ENCODE results near the gene CCDC178. TPM values are rescaled to one million over a fixed set of nuclear protein-coding genes. Genes with fewer than 3 reads are reported as not detected.
A peak's percentile ranks its signal among the peaks of the same experiment; 100 is the strongest.
"Not testable (repeated sequence)": the region's sequence is repeated elsewhere in the genome, so short reads cannot be mapped to it uniquely, and the experiment has no call there.

Gene CCDC178
- total RNA-seq, 1 donor from 2014 or later: not detected

- H3K36me3 Mint-ChIP-seq (ENCODE audit: unreplicated experiment): no peaks in the 10 kb centered on the region
- peaks cover 11% of the 10 kb centered on the region for H3K27me3 Mint-ChIP-seq (ENCODE audit: unreplicated experiment)
- H3K27ac Mint-ChIP-seq (ENCODE audit: unreplicated experiment): peak overlapping the region; percentile 1
- H3K9me3 Mint-ChIP-seq (ENCODE audit: unreplicated experiment): no peaks in the 10 kb centered on the region
- peak; percentile 45 for TF ChIP-seq CTCF (IDR thresholded peaks at IDR 0.05)
- no peak for DNase-seq (ENCODE audit: extremely low spot score, unreplicated experiment)
- peaks cover 10% of the 10 kb centered on the region for H3K4me1 Mint-ChIP-seq (ENCODE audit: unreplicated experiment)
- no peak overlapping the region for H3K4me3 Mint-ChIP-seq (ENCODE audit: unreplicated experiment)
Observed at GRCh38 chr18:32956591-32957315, 483.8 kb downstream of the CCDC178 start.

GRCh38 chr18:32952318-32952717, 488.2 kb downstream of the CCDC178 start:
- peaks cover 14% of the 10 kb centered on the region for H3K27me3 Mint-ChIP-seq (ENCODE audit: unreplicated experiment)
- H3K36me3 Mint-ChIP-seq (ENCODE audit: unreplicated experiment); H3K27ac Mint-ChIP-seq (ENCODE audit: unreplicated experiment); H3K9me3 Mint-ChIP-seq (ENCODE audit: unreplicated experiment); DNase-seq (ENCODE audit: extremely low spot score, unreplicated experiment); H3K4me3 Mint-ChIP-seq (ENCODE audit: unreplicated experiment); H3K4me1 Mint-ChIP-seq (ENCODE audit: unreplicated experiment): not testable (repeated sequence)

GRCh38 chr18:32937597-32937996, 502.9 kb downstream of the CCDC178 start:
- Mint-ChIP-seq H3K27ac (ENCODE audit: unreplicated experiment) (no peak overlapping the region), H3K27me3 (ENCODE audit: unreplicated experiment) (no peaks in the 10 kb centered on the region), H3K9me3 (ENCODE audit: unreplicated experiment) (no peaks in the 10 kb centered on the region), H3K4me1 (ENCODE audit: unreplicated experiment) (peaks cover 11% of the 10 kb centered on the region), H3K4me3 (ENCODE audit: unreplicated experiment) (no peak overlapping the region), H3K36me3 (ENCODE audit: unreplicated experiment) (no peaks in the 10 kb centered on the region)
- TF ChIP-seq CTCF (IDR thresholded peaks at IDR 0.05): no peak
- no peak for DNase-seq (ENCODE audit: extremely low spot score, unreplicated experiment)

- no peak for TF ChIP-seq CTCF (IDR thresholded peaks at IDR 0.05)
- Mint-ChIP-seq H3K36me3 (ENCODE audit: unreplicated experiment) (no peaks in the 10 kb centered on the region), H3K27me3 (ENCODE audit: unreplicated experiment) (no peaks in the 10 kb centered on the region), H3K4me1 (ENCODE audit: unreplicated experiment) (peaks cover 11% of the 10 kb centered on the region), H3K4me3 (ENCODE audit: unreplicated experiment) (no peak overlapping the region), H3K9me3 (ENCODE audit: unreplicated experiment) (no peaks in the 10 kb centered on the region), H3K27ac (ENCODE audit: unreplicated experiment) (no peak overlapping the region)
- DNase-seq (ENCODE audit: extremely low spot score, unreplicated experiment): no peak
Observed at GRCh38 chr18:32937066-32937465, 503.5 kb downstream of the CCDC178 start.

- H3K9me3 Mint-ChIP-seq (ENCODE audit: unreplicated experiment): no peaks in the 10 kb centered on the region
- no peak for TF ChIP-seq CTCF (IDR thresholded peaks at IDR 0.05)
- DNase-seq (ENCODE audit: extremely low spot score, unreplicated experiment): no peak
- H3K4me3 Mint-ChIP-seq (ENCODE audit: unreplicated experiment): no peak overlapping the region
- peaks cover 11% of the 10 kb centered on the region for H3K4me1 Mint-ChIP-seq (ENCODE audit: unreplicated experiment)
- no peaks in the 10 kb centered on the region for H3K36me3 Mint-ChIP-seq (ENCODE audit: unreplicated experiment)
- no peaks in the 10 kb centered on the region for H3K27me3 Mint-ChIP-seq (ENCODE audit: unreplicated experiment)
- no peak overlapping the region for H3K27ac Mint-ChIP-seq (ENCODE audit: unreplicated experiment)
Observed at GRCh38 chr18:32934201-32934600, 506.3 kb downstream of the CCDC178 start.
